ENCODE results near the gene TRAM2. TPM values are rescaled to one million over a fixed set of nuclear protein-coding genes. Genes with fewer than 3 reads are reported as not detected.

The TRAM2 gene
- total and polyA plus RNA-seq, 2 of the 13 experiments (the other 11 are each of a cell fraction or from before 2014, with no cell fraction given) = 49.1 to 72.5 TPM

- peak; percentile 88 for TF ChIP-seq ARID5B (CRISPR knock-in tag; IDR thresholded peaks at IDR 0.05)
- no peak for TF ChIP-seq RBFOX2 (IDR thresholded peaks at IDR 0.05; ENCODE audit: low read depth, low read length)
- no peak for TF ChIP-seq ZFP91 (CRISPR knock-in tag; IDR thresholded peaks at IDR 0.05; ENCODE audit: borderline replicate concordance)
- TF ChIP-seq ZNF44 (CRISPR knock-in tag; IDR thresholded peaks at IDR 0.05) = 0 out of 2 replicates have a peak, but pooled peaks have one; percentile 5
- 0 out of 2 replicates have a peak, but pooled peaks have one; percentile 60 for TF ChIP-seq ZNF337 (CRISPR knock-in tag; IDR thresholded peaks at IDR 0.05; ENCODE audit: borderline replicate concordance, low read depth)
- TF ChIP-seq ZNF503 (CRISPR knock-in tag; IDR thresholded peaks at IDR 0.05) = peak; percentile 47
- TF ChIP-seq ZNF432 (CRISPR knock-in tag; IDR thresholded peaks at IDR 0.05; ENCODE audit: borderline replicate concordance) = no peak
- TF ChIP-seq NCOA1 (CRISPR knock-in tag; IDR thresholded peaks at IDR 0.05) = no peak
- peak; percentile 49 for TF ChIP-seq KDM2A (CRISPR knock-in tag; IDR thresholded peaks at IDR 0.05; ENCODE audit: borderline replicate concordance, low read depth)
- 0 out of 2 replicates have a peak, but pooled peaks have one; percentile 48 for TF ChIP-seq ZNF772 (CRISPR knock-in tag; IDR thresholded peaks at IDR 0.05)
- TF ChIP-seq RARA (CRISPR knock-in tag; IDR thresholded peaks at IDR 0.05) = peak; percentile 71
- TF ChIP-seq SIN3B (IDR thresholded peaks at IDR 0.05; ENCODE audit: low read length) = no peak
- 0 out of 2 replicates have a peak, but pooled peaks have one; percentile 11 for TF ChIP-seq CENPBD1 (CRISPR knock-in tag; IDR thresholded peaks at IDR 0.05; ENCODE audit: borderline replicate concordance, low read depth)
- no peak for TF ChIP-seq HDAC6 (IDR thresholded peaks at IDR 0.05; ENCODE audit: low read depth, low read length)
- TF ChIP-seq GPN1 (CRISPR knock-in tag; IDR thresholded peaks at IDR 0.05; ENCODE audit: borderline replicate concordance) = no peak
- TF ChIP-seq ZNF569 (CRISPR knock-in tag; IDR thresholded peaks at IDR 0.05; ENCODE audit: borderline replicate concordance) = no peak
- no peak for TF ChIP-seq IKZF1 (IDR thresholded peaks at IDR 0.05)
- no peak for TF ChIP-seq XBP1 (CRISPR knock-in tag; IDR thresholded peaks at IDR 0.05)
- peak; percentile 5; the same call in 1 of the 2 replicates for TF ChIP-seq ELF4 (CRISPR knock-in tag; IDR thresholded peaks at IDR 0.05; ENCODE audit: borderline replicate concordance)
- peak; percentile 90 for TF ChIP-seq NCOA2 (CRISPR knock-in tag; IDR thresholded peaks at IDR 0.05)
- TF ChIP-seq ZNF3 (CRISPR knock-in tag; IDR thresholded peaks at IDR 0.05) = no peak
These were observed 32.1 kb downstream of the TRAM2 start (continued) for GRCh38 chr6:52544602-52545405.

Measured in HepG2 (cell line).